Pancreas (tissue), 10 donors: ENCODE results near the gene ALDH1L1. TPM values are rescaled to one million over a fixed set of nuclear protein-coding genes. Genes with fewer than 3 reads are reported as not detected.

Experiments used
- ATAC-seq, 4 donors: fragments of 200-7000 bp; cut with Tn5 transposase; one replicate each; pipeline versions ENCODE4 v1.8.0 to v1.9.1; 2020; ENCODE audit warnings: mild to moderate bottlenecking in 4 of 4, moderate library complexity in 4 of 4
- DNase-seq, 6 donors: peaks; one replicate each; pipeline ENCODE4 v3.0.0-alpha.2; 2020
- FAIRE-seq: peaks from 2 replicates; lab custom pipeline; 2012; peaks lifted over from hg19 to GRCh38; lab: Jason Lieb, UNC
- H3K27ac ChIP-seq, 4 donors: fragments of 200-600 bp; sonication (generic); 1 replicate in 3 of 4; 2 replicates in 1 of 4; pipeline versions ENCODE4 v1.5.0 to v1.8.0; 2020
- H3K27me3 ChIP-seq, 4 donors: fragments of 200-600 bp; one replicate each; pipeline ENCODE4 v1.8.0; 2021
- H3K36me3 ChIP-seq, 3 donors: fragments of 200-600 bp; sonication (generic) in 1 of 3; one replicate each; pipeline versions ENCODE4 v1.5.0 to v1.8.0; 2020 to 2021
- H3K4me1 ChIP-seq, 3 donors: fragments of 200-600 bp; one replicate each; pipeline ENCODE4 v1.8.0; 2021
- H3K4me3 ChIP-seq, 4 donors: fragments of 200-600 bp; sonication (generic) in 2 of 4; one replicate each; pipeline versions ENCODE4 v1.5.0 to v1.8.0; 2020 to 2021
- H3K9me3 ChIP-seq, 4 donors: fragments of 200-600 bp; one replicate each; pipeline ENCODE4 v1.8.0; 2021
- WGBS, 2 donors: extraction: QIAGEN DNeasy Blood & Tissue Kit; methylation state at CpG; one replicate each; pipeline ENCODE4 v1.1.7; 2013; 5-methylcytosine and 5-hydroxymethylcytosine counted together
- intact Hi-C, 3 donors: fragments of 100-400 bp; cut with DNase I; formaldehyde crosslinking; loops; one replicate each; pipeline versions ENCODE4 v1.11.1 to v1.14.2; 2022
- polyA plus RNA-seq, 2 donors: library from polyadenylated mRNA; stranded (reverse); fragments of 200-250 nt; gene quantifications; one replicate each; pipeline ENCODE4 v1.2.3, GENCODE V29; 2013
- total RNA-seq, 6 donors: library from RNA; stranded (reverse); fragmentation: NEBNext Ultra II Directional in 4 of 6; extraction: Animal tissue kit (Norgen Biotek cat#: 25700) in 4 of 6; gene quantifications; one replicate each; pipeline versions ENCODE4 v1.2.1 to v1.2.4, GENCODE V29; 2021 to 2023
- TF ChIP-seq, protein P1 (sequence below), 4 donors: fragments of 200-600 bp; sonication (generic) in 3 of 4; IDR thresholded peaks; one replicate each; pipeline versions ENCODE4 v1.5.0 to v1.8.0; 2021; ENCODE audit warnings: antibody characterized with exemption in 4 of 4
- donor health status: healthy with polysubstance abuse.
- donor health status: DM: no; HTN: no; CAD: no; lungs with moderate emphysema.
- donor health status: DM: no; HTN: no; CAD: no.
- donor health status: control.
- donor health status: control.
- donor health status: Bipolar disorder and iron deficiency.
- donor health status: DM: yes; HTN: yes; CAD: no.
- donor health status: DM: no; HTN: no; CAD: no.
- donor health status: DM: no; HTN: no; CAD: no.
- donor health status: DM: yes; HTN: yes; CAD: no.

The ALDH1L1 gene
- total and polyA plus RNA-seq, 8 donors = 15.4 to 46.3 (median 36.9) TPM

DNA sequence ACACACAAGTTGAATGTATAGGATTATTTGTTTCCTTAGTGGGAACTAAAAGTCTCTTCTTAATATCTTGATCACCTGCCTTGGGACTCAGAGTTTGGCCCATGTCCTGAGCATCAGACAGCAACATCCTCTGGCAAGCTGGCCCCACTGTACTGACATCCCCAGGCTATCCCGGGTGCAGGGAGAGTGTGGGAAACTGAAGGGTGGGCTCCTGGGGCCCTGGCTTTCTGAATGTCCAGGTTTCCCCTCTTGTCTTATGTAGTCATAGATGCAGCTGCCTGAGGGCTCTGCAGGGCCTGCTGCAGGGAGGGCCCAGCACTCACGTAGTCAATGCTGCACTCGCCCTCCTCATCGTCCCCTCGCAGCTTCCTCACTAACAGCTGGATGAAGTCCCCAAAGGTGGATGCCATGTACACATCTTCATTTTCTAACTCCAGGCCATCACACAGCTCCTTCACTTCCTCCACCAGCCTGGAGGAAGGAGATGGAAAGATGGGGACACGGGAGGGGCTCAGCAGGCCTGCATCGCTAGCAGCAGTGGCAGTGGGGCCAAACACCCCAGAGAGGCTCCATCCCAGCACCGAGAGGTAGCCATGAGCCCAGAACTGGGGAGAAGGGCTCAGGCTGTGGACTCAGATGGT is 42.8 kb downstream of the ALDH1L1 start:
- H3K4me3 ChIP-seq = no peak overlapping the region
- no peaks in the 10 kb centered on the region for H3K9me3 ChIP-seq
- H3K36me3 ChIP-seq = no peaks in the 10 kb centered on the region
- no peak for ATAC-seq
- H3K4me1 ChIP-seq = no peaks in the 10 kb centered on the region
- DNase-seq = peak in 3 of 6 donors; percentile 2 to 17 (median 3)
- intact Hi-C loops = loop anchor here in 2 of 3 donors (10.0 kb wide), 1 partner anchor 67 kb away; no protein-coding TSS in a partner anchor
- TF ChIP-seq, protein P1, sequence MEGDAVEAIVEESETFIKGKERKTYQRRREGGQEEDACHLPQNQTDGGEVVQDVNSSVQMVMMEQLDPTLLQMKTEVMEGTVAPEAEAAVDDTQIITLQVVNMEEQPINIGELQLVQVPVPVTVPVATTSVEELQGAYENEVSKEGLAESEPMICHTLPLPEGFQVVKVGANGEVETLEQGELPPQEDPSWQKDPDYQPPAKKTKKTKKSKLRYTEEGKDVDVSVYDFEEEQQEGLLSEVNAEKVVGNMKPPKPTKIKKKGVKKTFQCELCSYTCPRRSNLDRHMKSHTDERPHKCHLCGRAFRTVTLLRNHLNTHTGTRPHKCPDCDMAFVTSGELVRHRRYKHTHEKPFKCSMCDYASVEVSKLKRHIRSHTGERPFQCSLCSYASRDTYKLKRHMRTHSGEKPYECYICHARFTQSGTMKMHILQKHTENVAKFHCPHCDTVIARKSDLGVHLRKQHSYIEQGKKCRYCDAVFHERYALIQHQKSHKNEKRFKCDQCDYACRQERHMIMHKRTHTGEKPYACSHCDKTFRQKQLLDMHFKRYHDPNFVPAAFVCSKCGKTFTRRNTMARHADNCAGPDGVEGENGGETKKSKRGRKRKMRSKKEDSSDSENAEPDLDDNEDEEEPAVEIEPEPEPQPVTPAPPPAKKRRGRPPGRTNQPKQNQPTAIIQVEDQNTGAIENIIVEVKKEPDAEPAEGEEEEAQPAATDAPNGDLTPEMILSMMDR (IDR thresholded peaks at IDR 0.05) = no peak
- no peak for FAIRE-seq
- H3K27me3 ChIP-seq = no peaks in the 10 kb centered on the region
- 92 to 94% methylated on average over 8 of the region's 8 CpGs for WGBS, 2 donors
- H3K27ac ChIP-seq = no peak overlapping the region

DNA sequence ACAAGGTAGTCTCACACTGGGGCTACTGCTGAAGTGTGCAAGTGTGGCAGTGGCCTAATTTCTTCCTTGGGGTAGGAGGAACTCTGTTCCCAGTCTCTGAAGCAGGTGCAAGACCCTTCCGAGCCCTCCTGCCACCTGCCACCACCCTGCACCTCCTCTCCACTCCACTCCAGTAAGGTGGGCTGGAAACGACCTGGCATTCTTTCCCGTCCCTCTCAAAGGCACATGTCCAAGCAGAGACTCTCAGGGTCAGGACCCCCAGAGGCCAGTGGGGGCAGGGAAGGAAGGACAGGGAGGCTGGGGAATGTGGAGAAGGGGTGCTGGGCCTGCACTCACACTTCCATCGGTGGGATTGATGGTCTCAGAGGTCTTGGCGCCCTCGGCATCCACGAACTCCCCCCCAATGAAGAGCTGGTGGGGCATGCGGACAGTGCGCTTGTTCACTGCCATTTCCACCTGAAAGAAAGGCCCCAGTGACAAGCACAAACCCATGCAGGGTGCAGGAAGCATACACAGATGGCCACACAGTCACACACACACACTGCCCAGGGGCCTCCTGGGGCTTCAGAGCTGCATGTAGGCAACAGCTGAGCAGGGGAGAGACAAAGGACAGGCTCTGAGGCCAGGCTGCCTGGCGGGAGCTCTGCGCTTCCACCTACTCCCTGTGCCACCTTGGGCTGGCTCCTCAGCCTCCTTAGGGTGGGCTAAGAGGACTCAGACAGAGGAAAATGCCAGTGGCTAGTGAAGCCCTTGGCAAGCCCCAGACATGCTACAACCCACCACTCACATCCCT is 43.8 kb downstream of the ALDH1L1 start:
- no peak overlapping the region for H3K4me3 ChIP-seq
- no peak overlapping the region for H3K27ac ChIP-seq
- 88 to 92% methylated on average over 11 of the region's 11 CpGs for WGBS, 2 donors
- TF ChIP-seq, protein P1 (IDR thresholded peaks at IDR 0.05) = no peak
- H3K27me3 ChIP-seq = no peaks in the 10 kb centered on the region
- ATAC-seq = no peak
- H3K9me3 ChIP-seq = no peaks in the 10 kb centered on the region
- H3K36me3 ChIP-seq = no peaks in the 10 kb centered on the region
- peak in 3 of 6 donors; percentile 4 to 28 (median 12) for DNase-seq
- intact Hi-C loops = loop anchor here in 2 of 3 donors (10.0 kb wide), 1 partner anchor 68 kb away; no protein-coding TSS in a partner anchor
- no peak for FAIRE-seq
- no peaks in the 10 kb centered on the region for H3K4me1 ChIP-seq

DNA sequence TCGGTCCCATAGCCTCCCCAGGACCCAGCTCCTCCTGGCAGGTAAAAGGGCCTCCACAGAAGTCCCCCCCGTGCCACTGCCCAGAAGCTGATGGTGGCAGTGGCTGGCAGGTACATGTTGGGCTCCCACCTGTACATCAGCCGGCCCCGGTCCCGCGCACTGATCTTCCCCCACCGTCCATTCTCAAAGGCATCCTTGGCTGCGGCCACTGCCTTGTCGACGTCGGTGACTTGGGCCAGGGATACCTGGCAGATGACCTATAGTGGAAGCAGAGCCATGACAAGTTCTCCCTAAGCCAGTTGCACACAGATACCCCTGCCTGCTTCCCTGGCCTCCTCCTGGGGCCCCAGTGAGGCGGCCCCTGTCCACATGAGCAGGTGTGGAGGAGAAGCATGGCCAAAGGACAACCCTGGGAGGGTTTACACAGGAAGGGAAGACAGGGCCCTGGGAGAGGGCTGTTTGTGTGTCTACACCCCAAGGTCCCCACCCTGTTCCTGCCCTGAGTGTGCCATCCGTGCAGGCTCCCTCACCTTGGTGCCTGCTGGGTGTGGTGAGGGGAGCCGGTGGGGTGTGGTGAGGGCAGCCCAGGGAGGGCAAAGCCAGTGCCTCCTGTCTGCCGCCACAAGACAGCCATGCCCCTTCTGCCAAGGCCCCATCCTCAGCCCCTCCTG is 44.8 kb downstream of the ALDH1L1 start:
- 94 to 96% methylated on average over 13 to 15 of the region's 15 CpGs for WGBS, 2 donors
- H3K4me3 ChIP-seq = no peak overlapping the region
- no peak for FAIRE-seq
- no peaks in the 10 kb centered on the region for H3K27me3 ChIP-seq
- no peaks in the 10 kb centered on the region for H3K36me3 ChIP-seq
- peak in 3 of 6 donors; percentile 3 to 37 (median 9) for DNase-seq
- H3K4me1 ChIP-seq = no peaks in the 10 kb centered on the region
- H3K9me3 ChIP-seq = no peaks in the 10 kb centered on the region
- TF ChIP-seq, protein P1 (IDR thresholded peaks at IDR 0.05) = no peak
- intact Hi-C loops = loop anchor here in 2 of 3 donors (10.0 kb wide), 1 partner anchor 69 kb away; no protein-coding TSS in a partner anchor
- no peak overlapping the region for H3K27ac ChIP-seq
- ATAC-seq = no peak

DNA sequence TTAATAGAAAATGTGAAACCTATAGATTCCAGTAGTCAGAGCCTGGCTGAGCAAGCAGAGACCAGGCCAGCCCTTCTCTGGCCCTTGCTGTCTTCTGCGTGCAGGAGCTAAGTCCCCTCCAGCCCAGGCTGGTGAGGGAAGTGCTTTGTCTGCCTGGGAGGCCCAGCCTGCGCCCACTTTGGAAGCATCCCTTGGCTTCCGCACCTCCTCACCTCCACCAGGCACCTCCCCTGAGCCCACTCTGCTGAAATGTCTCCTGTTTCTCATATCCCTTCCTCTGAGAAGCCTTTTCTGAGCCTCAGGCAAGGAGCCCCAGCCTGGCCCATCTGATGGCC is 45.3 kb downstream of the ALDH1L1 start:
- 90% methylated on average over 3 of the region's 3 CpGs for WGBS, 2 donors
- ATAC-seq (no peak), FAIRE-seq (no peak), DNase-seq (peak in 2 of 6 donors; percentile 8 to 45)
- TF ChIP-seq, protein P1 (IDR thresholded peaks at IDR 0.05) = no peak
- H3K36me3 ChIP-seq = no peaks in the 10 kb centered on the region
- H3K4me1 ChIP-seq = no peaks in the 10 kb centered on the region
- H3K27ac ChIP-seq = no peak overlapping the region
- intact Hi-C loops = loop anchor here in 2 of 3 donors (10.0 kb wide), 1 partner anchor 70 kb away; no protein-coding TSS in a partner anchor
- H3K9me3 ChIP-seq = no peaks in the 10 kb centered on the region
- H3K4me3 ChIP-seq = no peak overlapping the region
- no peaks in the 10 kb centered on the region for H3K27me3 ChIP-seq
